HG03064 (cell line): ENCODE data around the gene RECK.

Source experiments
- ATAC-seq: cut with Tn5 transposase; IDR thresholded peaks from one replicate; pipeline ENCODE4 v1.9.1; 2021; ENCODE audit warnings: low read depth; ENCODE audit not compliant: unreplicated experiment

RECK gene

GRCh38 chr9:36169708-36170107 is 133.0 kb downstream of the RECK start:
- no peak for ATAC-seq

GRCh38 chr9:36170531-36170930 is 133.8 kb downstream of the RECK start:
- no peak for ATAC-seq

- no peak for ATAC-seq
These were observed 137.1 kb downstream of the RECK start for GRCh38 chr9:36173861-36174260.
